Stimulated activated CD8-positive, alpha-beta memory T cell treated with anti-CD3 and anti-CD28 coated beads, Interleukin-15, amount 100 ng/mL, for 24 hours (primary cell): ENCODE data around the gene TRIM65.
"Not testable (repeated sequence)": the region's sequence is repeated elsewhere in the genome, so short reads cannot be mapped to it uniquely, and the experiment has no call there.

Experiments used
- DNase-seq: peaks from one replicate; pipeline ENCODE4 v3.0.0-alpha.2; 2020; ENCODE audit warnings: low read depth

The TRIM65 gene

DNA sequence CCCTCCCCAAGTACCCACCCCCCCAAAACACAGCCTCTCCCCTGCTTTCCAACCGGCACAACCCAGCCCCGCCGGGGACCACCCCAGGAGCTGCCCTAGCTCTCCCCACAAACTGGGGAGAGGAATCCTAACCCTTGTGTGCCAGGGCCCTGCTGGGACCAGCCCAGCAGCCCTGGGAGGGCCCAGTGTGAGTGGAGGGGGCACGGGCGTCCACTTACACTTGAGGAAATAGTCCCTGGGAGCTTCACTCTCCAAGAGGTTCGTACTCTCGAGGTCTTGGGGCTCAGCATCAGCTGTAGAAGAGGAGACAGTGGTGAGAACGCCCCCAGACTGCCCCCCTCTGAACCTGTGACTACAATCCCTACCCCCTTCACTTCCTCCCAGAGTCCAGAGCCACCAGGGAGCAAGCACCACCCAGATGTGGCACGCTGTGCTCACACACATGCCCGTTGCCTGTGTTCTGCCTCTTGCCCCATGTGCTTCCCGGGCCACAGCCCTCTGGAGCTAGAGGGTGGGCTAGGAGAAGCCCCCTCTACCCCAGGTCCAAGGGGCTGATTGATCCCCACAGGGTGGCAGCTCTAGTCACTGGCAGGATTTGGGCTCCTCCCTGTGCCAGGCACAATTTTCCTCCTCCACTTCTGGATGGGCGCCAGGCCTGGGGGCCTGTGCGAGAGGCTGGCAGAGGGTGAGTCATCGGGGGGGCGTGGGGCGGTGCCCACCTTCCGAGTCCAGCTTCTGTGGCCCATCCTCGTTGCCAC is 21.4 kb downstream of the TRIM65 start:
- no peak for DNase-seq

DNA sequence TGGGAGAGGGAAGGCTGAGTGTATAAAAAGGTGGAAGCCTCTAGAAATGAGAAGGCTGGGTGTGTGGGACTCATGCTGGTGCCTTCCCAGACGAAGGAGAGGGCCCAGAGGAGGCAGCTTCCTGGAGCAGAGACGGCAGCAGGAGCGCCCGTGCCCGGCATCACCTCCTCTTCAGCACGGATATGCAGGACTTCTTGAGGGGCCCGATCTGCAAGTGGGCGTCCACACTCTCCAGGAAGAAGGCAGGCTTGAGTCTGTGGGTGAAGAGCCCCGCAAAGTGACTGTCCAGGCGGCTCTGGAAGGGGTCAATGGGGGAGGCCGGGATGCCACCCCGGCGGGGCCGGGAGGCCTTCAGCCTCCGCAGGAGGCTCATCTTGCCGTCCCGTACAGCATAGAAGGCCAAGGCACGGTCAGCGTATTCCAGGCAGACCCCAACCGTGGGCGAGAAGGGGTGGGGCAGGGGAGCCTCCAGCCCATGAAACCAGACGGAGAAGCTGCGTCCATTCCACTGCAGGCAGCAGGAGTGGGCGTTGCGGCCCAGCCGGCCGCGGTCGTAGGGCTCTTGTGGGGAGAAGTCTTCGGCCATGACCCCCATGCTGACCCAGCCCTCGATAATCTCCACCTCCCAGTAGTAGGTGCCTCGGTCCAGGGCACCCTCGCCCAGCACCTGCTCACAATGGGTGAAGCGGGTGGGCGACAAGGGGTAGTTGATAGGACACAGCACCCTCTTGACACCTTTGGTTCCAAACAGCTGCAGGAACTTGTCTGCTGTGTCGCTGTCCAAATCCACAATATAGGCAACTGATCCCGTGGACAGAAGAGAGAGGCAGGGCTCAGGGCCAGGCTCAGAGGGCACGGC is 22.2 kb downstream of the TRIM65 start:
- DNase-seq, result no peak

DNA sequence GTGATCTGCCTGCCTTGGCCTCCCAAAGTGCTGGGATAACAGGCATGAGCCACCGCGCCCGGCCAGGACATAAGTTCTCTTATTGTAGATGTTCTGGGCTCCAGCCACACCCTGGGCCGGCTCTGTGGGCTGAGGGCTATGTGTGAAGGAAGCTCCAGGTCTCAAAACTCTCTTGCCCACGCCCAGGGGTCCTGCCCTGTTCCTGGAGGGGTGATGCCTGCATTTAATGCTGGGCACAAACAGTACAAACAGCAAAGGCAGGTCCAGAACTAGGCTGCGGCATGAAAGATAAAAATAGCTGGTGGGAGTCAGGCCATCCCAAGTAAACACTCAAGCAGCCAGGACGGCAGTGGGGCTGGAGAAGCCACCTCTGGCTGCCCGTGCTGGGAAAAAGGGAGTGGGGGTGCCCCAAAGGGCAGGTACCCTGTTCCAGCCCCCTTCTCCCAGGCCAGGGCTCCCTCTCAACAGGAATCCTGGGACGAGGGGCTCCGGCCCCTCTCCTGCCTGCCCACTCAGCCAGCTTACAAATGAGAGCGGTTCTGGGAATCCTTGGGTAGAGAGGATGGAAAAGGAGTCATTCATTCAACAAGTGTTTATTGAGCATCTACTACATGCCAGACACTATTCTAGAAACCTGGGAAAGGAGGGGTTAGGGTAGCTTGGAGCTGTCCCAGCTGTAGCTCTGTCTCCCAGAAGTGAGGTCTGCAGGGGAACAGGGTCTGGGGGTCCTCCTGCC is 23.0 kb downstream of the TRIM65 start:
- no peak for DNase-seq

- DNase-seq, result no peak
Measured at GRCh38 chr17:75872434-75873351, 24.1 kb downstream of the TRIM65 start.

DNA sequence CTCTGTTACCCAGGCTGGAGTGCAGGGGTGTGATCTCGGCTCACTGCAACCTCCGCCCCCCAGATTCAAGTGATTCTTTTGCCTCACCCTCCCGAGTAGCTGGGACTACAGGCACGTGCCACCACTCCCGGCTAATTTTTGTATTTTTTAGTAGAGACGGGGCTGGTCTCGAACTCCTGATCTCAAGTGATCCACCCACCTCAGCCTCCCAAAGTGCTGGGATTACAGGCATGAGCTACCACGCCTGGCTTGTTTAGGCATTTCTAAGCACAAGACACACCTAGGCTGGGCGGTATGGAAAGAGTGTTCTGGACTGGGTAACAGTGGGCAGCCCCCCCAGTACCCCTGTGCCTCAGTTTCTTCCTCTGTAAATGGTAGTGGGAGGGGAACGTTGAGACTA is 26.5 kb downstream of the TRIM65 start:
- DNase-seq, result not testable (repeated sequence)

- DNase-seq, result no peak
Measured at GRCh38 chr17:75869282-75870141, 27.2 kb downstream of the TRIM65 start.

DNA sequence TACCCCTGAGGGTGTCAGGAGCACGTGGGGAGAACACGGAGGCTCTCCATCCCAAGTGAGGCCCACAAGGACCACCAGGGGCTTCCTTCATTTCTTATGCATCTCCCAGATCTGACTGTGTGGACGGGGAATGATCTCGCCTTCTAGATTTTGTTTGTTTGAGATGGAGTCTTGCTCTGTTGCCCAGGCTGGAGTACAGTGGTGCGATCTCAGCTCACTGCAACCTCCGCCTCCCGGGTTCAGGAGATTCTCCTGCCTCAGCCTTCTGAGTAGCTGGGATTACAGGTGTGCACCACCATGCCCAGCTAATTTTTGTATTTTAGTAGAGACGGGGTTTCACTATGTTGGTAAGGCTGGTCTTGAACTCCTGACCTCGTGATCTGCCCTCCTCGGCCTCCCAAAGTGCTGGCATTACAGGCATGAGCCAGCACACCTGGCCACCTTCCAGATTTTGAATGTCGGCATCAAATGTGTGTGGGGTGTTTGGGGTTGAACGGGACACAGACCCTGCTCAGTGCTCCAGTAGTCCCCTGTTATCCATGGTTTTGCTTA is 27.9 kb downstream of the TRIM65 start:
- not testable (repeated sequence) for DNase-seq

GRCh38 chr17:75865404-75866188 is 31.2 kb downstream of the TRIM65 start:
- DNase-seq, result not testable (repeated sequence)

- not testable (repeated sequence) for DNase-seq
Measured at GRCh38 chr17:75864887-75865286, 31.9 kb downstream of the TRIM65 start.

- DNase-seq, result no peak
Measured at GRCh38 chr17:75864448-75864871, 32.3 kb downstream of the TRIM65 start.

DNA sequence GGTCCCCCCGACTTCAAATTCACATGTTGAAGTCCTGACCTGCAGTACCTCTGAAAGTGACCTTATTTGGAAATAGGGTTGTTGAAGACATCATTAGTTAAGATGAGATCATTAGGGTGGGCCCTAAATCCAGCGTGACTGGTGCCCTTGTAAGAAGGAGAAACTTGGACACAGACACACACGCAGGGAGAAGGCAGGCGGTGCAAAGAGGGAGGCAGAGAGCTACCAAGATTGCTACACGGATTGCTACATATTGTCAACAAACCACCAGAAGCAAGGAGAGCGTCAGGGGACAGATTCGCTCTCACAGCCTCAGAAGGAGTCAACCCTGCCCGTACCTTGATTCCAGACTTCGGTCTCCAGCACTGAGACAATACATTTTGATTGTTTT is 34.8 kb downstream of the TRIM65 start:
- DNase-seq, result no peak

GRCh38 chr17:75859358-75859757 is 37.4 kb downstream of the TRIM65 start:
- DNase-seq, result not testable (repeated sequence)

- no peak for DNase-seq
Measured at GRCh38 chr17:75856062-75856756, 40.5 kb downstream of the TRIM65 start.

DNA sequence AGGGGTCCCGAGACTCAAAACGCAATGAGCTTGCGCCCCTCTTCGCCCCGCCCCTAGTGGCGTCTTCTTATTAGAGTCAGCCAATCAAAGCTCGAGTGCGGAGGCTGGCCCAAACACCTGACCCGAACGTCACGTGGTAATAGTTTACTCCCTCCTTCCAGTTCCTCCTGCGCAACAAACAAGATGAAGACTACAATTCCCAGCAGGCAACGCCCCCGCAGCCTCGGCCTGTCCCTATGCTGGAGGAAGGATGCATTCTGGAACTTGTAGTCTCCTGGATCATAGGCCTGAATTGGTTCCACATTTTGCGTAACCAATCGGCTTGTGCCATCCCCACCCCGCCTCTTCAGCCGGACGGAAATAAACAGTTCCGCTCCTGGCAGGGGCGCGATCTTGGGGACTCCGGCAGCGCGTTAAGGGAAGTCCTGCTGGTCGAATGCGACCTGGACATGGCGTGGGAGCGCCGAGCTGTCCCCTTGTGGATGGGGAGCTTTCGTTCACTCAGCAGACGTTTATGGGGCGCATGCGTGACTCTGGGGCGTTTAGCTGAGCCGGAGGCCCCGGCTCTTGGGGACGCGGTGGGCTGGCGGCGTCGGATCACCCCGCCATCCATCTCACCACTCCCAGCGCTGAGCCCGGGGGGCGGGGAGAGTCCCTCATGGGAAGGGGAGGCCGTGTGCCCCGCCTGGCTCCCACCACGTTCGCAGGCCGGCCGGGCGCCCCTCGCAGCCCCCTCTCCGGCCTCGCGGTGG is 41.3 kb downstream of the TRIM65 start, which contains the start of gene WBP2:
WBP2 (minus strand) TSS at position 26 of the 752 bp plus-strand sequence. CDS start 38 bp downstream, outside the sequence.
- peak; percentile 77 for DNase-seq

GRCh38 chr17:75854881-75855309 is 41.9 kb downstream of the TRIM65 start:
- DNase-seq, result no peak

- DNase-seq, result no peak
Measured at GRCh38 chr17:75854101-75854748, 42.5 kb downstream of the TRIM65 start.

DNA sequence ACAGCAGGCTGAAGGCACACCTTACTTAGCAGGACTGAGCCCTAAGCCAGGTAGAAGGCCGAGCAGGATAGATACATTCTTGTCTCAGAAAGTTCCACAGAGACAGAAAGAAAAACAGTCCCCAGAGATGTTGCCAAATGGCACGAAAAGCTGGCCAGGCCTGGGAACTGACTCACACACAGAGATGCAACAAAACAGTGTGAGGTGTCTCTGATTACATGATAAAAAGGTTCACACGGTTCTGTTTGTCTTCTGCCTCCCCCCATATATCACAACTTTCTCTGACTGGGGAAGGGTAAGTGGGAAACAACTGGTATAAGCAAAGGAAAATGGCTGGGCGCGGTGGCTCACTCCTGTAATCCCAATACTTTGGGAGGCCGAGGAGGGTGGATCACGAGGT is 43.3 kb downstream of the TRIM65 start:
- DNase-seq, result no peak
